ENCODE results near the gene BRME1. TPM values are rescaled to one million over a fixed set of nuclear protein-coding genes. Genes with fewer than 3 reads are reported as not detected.
"Not testable (repeated sequence)": the region's sequence is repeated elsewhere in the genome, so short reads cannot be mapped to it uniquely, and the experiment has no call there.

The BRME1 gene
- total RNA-seq, 1 experiment from 2014 or later, result 1.5 TPM

- H3K27ac Mint-ChIP-seq (ENCODE audit: unreplicated experiment), result no peak overlapping the region
- no peak overlapping the region for H3K4me3 Mint-ChIP-seq (ENCODE audit: low read depth, unreplicated experiment)
- no peaks in the 10 kb centered on the region for H3K9me3 Mint-ChIP-seq (ENCODE audit: low read depth, unreplicated experiment)
- CTCF ChIA-PET, result no interaction called here
- peaks cover 25% of the 10 kb centered on the region for H3K36me3 Mint-ChIP-seq (ENCODE audit: insufficient read depth, unreplicated experiment)
- no peak for DNase-seq
- BruUV-seq (replicated peaks), result no TSS peak
- no peaks in the 10 kb centered on the region for H3K4me1 Mint-ChIP-seq (ENCODE audit: low read depth, unreplicated experiment)
- TF ChIP-seq, protein P1, sequence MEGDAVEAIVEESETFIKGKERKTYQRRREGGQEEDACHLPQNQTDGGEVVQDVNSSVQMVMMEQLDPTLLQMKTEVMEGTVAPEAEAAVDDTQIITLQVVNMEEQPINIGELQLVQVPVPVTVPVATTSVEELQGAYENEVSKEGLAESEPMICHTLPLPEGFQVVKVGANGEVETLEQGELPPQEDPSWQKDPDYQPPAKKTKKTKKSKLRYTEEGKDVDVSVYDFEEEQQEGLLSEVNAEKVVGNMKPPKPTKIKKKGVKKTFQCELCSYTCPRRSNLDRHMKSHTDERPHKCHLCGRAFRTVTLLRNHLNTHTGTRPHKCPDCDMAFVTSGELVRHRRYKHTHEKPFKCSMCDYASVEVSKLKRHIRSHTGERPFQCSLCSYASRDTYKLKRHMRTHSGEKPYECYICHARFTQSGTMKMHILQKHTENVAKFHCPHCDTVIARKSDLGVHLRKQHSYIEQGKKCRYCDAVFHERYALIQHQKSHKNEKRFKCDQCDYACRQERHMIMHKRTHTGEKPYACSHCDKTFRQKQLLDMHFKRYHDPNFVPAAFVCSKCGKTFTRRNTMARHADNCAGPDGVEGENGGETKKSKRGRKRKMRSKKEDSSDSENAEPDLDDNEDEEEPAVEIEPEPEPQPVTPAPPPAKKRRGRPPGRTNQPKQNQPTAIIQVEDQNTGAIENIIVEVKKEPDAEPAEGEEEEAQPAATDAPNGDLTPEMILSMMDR (IDR thresholded peaks at IDR 0.05; ENCODE audit: unreplicated experiment), result no peak
- H3K27me3 Mint-ChIP-seq (ENCODE audit: unreplicated experiment), result no peaks in the 10 kb centered on the region
- intact Hi-C loops (cut with micrococcal nuclease; ENCODE audit: unreplicated experiment), result no loop called here
These were observed 17.5 kb upstream of the BRME1 start for GRCh38 chr19:13923194-13923987.

- H3K4me1 Mint-ChIP-seq (ENCODE audit: low read depth, unreplicated experiment); CTCF ChIA-PET; intact Hi-C loops (cut with micrococcal nuclease; ENCODE audit: unreplicated experiment); BruUV-seq (replicated peaks); H3K27ac Mint-ChIP-seq (ENCODE audit: unreplicated experiment); H3K4me3 Mint-ChIP-seq (ENCODE audit: low read depth, unreplicated experiment); DNase-seq; H3K27me3 Mint-ChIP-seq (ENCODE audit: unreplicated experiment); H3K9me3 Mint-ChIP-seq (ENCODE audit: low read depth, unreplicated experiment): not testable (repeated sequence)
- H3K36me3 Mint-ChIP-seq (ENCODE audit: insufficient read depth, unreplicated experiment), result peaks cover 28% of the 10 kb centered on the region
These were observed 16.2 kb upstream of the BRME1 start for GRCh38 chr19:13922118-13922517.

DNA sequence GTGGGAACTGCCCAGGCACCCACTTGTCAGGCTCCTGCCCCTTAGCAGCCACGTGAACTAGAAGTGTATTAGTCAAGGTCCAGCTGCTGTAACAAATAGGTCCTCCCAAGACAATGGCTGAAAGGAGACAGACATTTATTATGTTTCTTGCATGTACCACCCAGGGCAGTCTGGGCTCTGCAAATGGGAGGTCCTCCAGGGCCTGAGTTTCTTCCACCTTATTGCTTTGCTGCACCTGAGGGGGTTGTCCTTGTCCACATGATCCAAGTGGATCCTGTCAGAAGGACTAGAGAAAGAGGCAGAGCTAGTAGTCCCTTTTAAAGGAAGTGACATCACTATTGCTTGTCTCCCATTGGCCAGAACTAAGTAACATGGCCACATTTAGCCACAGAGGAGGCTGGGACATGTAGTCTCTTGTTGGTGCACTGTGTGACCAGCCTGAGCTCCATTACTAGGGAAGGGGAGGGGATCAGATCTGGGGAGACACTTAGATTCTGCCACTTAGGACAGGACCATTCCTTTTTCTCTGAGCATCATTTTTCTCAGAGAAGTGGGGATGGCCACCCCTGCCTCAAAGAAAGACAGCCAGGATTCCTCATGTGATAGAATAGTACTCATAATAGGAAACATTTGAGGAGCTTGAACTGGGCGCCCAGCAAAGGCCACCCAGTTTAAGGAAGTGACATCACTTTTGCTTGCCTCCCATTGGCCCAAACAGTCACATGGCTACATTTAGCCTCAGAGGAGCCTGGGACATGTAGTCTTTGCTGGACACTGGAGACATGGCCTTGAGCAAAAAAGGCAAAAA is 15.2 kb upstream of the BRME1 start:
- Mint-ChIP-seq H3K4me3 (ENCODE audit: low read depth, unreplicated experiment) (no peak overlapping the region), H3K4me1 (ENCODE audit: low read depth, unreplicated experiment) (no peaks in the 10 kb centered on the region), H3K9me3 (ENCODE audit: low read depth, unreplicated experiment) (no peaks in the 10 kb centered on the region), H3K36me3 (ENCODE audit: insufficient read depth, unreplicated experiment) (peaks cover 28% of the 10 kb centered on the region), H3K27ac (ENCODE audit: unreplicated experiment) (no peak overlapping the region), H3K27me3 (ENCODE audit: unreplicated experiment) (no peaks in the 10 kb centered on the region)
- intact Hi-C loops (cut with micrococcal nuclease; ENCODE audit: unreplicated experiment), result no loop called here
- DNase-seq, result no peak
- CTCF ChIA-PET, result no interaction called here
- no TSS peak for BruUV-seq (replicated peaks)
- TF ChIP-seq, protein P1 (IDR thresholded peaks at IDR 0.05; ENCODE audit: unreplicated experiment), result no peak

DNA sequence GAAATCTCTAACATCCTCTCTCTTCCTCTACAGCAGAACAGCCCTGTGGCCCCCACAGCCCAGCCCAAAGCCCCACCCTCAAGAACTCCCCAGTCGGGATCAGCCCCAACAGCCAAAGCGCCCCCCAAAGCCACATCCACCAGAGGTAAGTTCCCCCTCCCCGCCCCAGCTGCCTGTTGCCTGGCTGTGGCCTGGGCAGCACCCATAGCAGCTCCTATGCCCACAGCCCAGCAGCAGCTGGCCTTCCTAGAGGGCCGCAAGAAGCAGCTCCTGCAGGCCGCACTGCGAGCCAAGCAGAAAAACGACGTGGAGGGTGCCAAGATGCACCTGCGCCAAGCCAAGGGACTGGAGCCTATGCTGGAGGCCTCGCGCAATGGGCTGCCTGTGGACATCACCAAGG is 14.6 kb upstream of the BRME1 start:
- TF ChIP-seq, protein P1 (IDR thresholded peaks at IDR 0.05; ENCODE audit: unreplicated experiment), result no peak
- CTCF ChIA-PET, result no interaction called here
- Mint-ChIP-seq H3K36me3 (ENCODE audit: insufficient read depth, unreplicated experiment) (peaks cover 28% of the 10 kb centered on the region), H3K27ac (ENCODE audit: unreplicated experiment) (no peak overlapping the region), H3K27me3 (ENCODE audit: unreplicated experiment) (no peaks in the 10 kb centered on the region), H3K9me3 (ENCODE audit: low read depth, unreplicated experiment) (no peaks in the 10 kb centered on the region), H3K4me1 (ENCODE audit: low read depth, unreplicated experiment) (no peaks in the 10 kb centered on the region), H3K4me3 (ENCODE audit: low read depth, unreplicated experiment) (no peak overlapping the region)
- BruUV-seq (replicated peaks), result no TSS peak
- no peak for DNase-seq
- intact Hi-C loops (cut with micrococcal nuclease; ENCODE audit: unreplicated experiment), result no loop called here
